ENCODE measurements around the gene CCDC187. TPM values are rescaled to one million over a fixed set of nuclear protein-coding genes. Genes with fewer than 3 reads are reported as not detected.
"Not testable (repeated sequence)": the region's sequence is repeated elsewhere in the genome, so short reads cannot be mapped to it uniquely, and the experiment has no call there.

Gene CCDC187
- total RNA-seq, 1 experiment from 2014 or later, result not detected

DNA sequence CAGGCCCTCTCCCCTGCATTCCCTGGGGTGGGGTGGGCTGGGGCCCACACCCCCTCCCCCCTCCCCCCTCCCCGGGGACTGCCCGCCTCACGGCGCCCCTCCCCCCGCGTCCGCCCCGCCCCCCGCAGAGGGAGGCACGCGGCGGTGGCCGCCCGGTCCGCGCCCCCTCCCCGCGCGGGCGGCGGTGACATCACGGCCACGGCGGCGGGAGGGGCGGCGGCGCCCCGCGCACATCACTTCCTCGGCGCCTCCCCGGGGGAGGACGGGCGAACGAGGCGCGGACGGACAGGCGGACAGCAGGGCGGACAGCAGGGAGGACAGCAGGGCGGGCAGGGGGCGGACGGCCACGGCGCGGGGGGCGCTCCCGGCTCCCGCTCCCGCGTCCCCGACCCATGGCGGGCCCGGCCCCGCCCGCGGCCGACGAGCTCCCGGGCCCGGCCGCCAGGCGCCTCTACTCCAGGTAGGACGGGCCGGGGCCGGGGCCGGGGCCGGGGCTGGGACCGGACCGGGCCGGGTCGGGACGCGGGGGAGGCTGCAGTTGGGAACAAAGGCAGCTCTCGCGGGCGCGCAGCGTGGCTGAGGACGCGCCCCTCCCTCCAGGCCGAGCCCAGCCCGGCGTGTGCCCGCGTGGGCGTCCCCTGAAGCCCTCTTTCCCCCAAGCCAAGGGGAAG lies 23.5 kb upstream of the CCDC187 start, which contains the start of gene GPSM1:
Gene GPSM1, plus strand, starts transcription at position 236 of the 671 bp plus-strand sequence. Its CDS starts 157 bp downstream, at position 393.
- no peak for DNase-seq (ENCODE audit: low read depth)

GRCh38 chr9:136326761-136327303 lies 22.9 kb upstream of the CCDC187 start:
- DNase-seq (ENCODE audit: low read depth), result no peak

DNA sequence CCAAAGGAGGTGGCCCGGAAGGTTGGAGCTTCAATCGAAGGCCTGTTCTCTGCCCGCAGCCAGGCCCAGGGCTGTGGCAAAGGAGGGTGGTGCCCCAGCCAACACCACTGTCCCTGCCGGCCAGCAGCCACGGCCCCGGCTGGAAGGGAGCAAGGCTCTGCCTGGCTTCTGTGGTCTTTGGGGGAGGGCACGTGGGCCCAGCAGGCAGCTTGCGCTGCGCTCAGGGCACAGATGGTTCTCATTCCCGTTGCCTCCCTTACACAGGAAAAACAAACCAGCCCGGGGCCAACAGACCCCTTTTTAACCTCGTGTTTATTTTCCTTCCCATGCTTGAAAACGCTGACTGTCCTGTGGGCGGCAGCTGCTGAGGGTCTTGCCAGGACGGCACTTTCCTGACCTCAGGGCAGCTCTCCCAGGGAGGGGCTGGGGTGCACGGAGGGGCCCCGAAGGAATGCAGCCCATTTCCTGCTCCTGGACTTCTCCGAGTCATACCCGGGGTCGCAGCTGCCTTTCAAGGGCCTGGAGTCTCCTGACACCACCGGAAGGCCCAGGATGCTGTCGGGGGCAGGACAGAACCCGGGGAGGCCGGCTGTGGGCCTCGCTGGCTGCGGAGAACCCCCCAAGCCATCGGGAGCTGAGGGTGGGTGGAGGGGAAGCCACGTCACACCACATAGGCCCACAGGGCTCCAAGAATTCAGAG lies 22.3 kb upstream of the CCDC187 start:
- no peak for DNase-seq (ENCODE audit: low read depth)

GRCh38 chr9:136325358-136325757 lies 21.5 kb upstream of the CCDC187 start:
- DNase-seq (ENCODE audit: low read depth), result no peak

GRCh38 chr9:136324501-136325300 lies 20.8 kb upstream of the CCDC187 start:
- DNase-seq (ENCODE audit: low read depth), result no peak

- no peak for DNase-seq (ENCODE audit: low read depth)
These were observed 19.5 kb upstream of the CCDC187 start for GRCh38 chr9:136323371-136323789.

DNA sequence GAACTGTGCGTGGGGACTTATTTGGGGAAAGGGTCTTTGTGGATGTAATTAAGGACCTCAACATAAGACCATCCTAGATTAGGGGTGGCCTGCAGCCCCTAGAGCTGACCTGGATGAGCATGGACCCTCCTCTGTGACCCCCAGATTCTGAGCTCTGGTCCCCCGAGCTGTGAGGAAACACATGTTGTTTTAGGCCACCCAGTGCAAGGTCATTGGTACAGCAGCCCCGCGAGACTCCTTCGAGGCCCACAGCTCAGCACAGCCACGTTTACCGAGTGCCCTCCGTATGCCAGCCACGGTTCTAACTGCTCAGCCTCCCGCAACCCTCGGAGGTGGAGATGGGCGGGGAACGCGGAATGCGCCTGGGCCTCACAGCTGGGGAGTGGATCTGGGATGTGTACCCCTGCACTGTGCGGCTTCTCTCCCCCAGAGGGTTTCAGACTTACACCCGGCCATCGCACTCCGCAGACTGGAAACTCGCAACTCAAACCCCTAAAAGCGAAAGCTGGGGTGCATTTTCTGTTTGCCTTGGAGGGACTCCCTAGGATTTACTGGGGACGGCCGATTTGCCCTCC lies 18.9 kb upstream of the CCDC187 start:
- DNase-seq (ENCODE audit: low read depth), result no peak

- no peak for DNase-seq (ENCODE audit: low read depth)
These were observed 17.7 kb upstream of the CCDC187 start for GRCh38 chr9:136321561-136321960.

DNA sequence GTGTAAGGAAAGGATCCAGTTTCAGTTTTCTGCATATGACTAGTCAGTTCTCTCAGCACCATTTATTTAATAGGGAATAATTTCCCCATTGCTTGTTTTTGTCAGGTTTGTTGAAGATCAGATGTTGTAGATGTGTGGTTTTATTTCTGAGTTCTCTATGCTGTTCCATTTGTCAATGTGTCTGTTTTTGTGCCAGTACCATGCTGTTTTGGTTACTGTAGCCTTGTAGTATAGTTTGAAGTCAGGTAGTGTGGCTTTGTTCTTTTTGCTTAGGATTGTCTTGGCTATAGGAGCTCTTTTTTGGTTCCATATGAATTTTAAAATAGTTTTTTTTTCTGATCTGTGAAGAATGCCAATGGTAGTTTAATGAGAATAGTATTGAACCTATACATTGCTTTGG lies 17.1 kb upstream of the CCDC187 start:
- not testable (repeated sequence) for DNase-seq (ENCODE audit: low read depth)

GRCh38 chr9:136319955-136320354 lies 16.1 kb upstream of the CCDC187 start:
- DNase-seq (ENCODE audit: low read depth), result not testable (repeated sequence)

DNA sequence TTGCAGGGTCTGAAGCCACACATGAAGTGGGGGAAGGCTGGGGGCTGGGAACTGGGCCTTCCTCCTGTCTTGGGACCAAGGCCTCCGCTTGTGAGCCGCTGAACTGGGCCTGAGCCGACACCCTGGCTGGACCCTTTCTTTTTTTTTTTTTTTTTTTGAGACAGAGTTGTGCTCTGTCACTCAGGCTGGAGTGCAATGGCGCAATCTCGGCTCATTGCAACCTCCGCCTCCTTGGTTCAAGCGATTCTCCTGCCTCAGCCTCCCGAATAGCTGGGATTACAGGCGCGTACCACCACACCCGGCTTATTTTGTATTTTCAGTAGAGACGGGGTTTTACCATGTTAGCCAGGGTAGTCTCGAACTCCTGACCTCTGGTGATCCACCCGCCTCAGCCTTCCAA lies 15.3 kb upstream of the CCDC187 start:
- not testable (repeated sequence) for DNase-seq (ENCODE audit: low read depth)

DNA sequence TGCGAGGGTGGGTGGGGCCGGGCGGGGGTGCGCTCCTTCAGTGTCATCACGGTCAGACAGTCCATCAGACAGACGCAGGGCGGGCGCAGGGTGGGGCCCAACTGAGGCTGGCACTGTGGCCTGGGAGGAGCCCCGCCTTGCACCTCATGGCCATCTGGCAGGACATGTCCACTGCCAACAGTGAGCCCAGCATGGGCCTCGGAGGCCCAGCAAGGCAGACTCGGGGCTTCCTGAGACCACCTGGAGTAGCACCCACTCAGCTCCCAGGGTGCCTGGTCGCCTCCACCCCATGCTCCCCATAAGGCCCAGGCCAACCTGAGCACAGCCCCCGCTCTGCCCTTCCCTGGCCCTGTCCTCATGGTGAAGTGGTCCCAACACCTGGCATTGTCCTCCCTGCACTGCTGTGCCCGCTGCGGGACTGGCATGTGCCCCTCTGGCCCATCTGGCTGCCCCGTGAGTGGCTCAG lies 14.9 kb upstream of the CCDC187 start:
- DNase-seq (ENCODE audit: low read depth), result no peak

DNA sequence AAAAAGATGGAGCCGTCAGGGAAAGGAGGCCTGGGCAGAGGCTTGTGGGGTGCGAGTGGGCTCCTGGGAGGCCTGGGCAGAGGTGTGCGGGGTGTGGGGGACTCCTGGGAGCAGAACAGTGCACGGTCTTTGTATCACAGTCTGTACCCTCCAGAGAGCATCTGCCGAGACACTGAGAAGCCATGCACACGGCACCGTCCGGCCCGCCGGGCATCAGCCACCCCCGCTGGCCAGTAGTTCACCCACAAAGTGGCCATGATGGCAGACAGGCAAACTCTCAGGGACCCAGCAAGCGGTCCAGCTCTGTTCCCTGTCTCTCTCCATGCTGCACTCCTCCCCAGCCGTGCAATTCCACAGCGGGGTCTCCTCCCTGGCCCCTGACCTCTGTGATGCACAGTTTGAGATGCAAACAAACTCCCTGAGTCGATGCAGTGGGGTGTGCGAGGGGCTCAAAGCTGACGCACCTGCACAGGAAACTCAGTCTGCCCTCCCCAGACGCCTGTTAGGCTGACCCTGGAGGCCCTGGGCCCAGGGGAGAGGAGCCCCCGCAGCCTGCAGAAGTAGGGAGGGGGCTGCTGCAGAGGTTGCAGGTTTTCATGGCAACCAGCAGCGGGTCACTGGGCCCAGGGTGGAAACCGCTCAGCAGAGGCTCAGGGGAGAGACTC lies 14.3 kb upstream of the CCDC187 start:
- no peak for DNase-seq (ENCODE audit: low read depth)

- DNase-seq (ENCODE audit: low read depth), result no peak
These were observed 13.8 kb upstream of the CCDC187 start for GRCh38 chr9:136317695-136318094.

DNA sequence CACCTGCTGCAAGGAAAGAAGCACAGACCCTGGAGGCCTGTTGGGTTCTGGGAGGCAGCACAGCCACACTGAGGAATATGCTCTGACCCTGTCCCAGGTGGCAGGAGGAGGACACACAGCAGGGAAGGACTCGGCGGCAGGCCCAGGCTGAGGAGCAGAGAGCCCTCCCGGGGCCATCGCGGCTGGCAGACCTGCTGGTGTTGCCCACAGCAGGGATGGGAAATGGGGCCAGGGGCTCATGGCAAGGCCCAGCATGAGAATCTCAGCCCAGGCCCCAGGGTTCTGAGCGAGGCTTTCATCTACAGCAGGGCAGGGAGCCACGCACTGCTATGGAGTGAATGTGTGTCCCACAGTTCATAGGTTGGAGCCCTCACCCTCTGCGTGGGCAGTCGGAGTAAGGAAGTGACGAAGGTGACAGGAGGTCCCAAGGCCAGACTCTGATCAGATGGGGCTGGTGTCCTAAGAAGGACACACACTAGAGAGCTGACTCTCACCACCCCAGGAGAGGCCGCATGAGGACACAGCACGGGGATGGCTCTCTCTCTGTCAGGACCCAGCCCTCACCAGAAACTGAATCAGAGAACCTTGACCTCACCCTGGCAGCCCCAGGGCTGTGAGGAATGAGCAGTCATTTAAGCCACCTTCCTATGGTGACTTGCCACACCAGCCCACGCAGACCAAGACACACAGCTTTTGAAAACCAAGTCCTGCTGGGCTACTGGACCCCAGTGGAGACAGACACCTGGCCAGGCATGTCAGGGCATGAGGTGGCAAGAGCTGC lies 13.2 kb upstream of the CCDC187 start:
- no peak for DNase-seq (ENCODE audit: low read depth)

DNA sequence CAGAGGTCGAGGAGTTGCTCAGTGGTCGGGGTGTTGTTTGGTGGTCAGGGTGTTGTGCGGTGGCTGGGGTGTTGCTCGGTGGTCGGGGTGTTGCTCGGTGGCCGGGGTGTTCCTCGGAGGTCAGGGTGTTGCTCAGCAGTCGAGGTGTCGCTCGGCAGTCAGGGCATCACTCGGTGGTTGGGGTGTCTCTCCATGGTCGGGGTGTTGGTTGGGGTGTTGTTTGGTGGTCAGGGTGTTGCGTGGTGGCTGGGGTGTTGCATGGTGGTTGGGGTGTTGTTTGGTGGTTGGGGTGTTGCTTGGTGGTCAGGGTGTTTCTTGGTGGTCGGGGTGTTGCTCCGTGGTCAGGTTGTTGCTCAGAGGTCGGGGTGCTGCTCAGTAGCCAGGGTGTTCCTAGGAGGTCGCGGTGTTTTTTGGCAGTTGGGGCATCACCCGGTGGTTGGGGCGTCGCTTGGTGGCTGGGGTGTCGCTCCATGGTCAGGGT lies 12.4 kb upstream of the CCDC187 start:
- no peak for DNase-seq (ENCODE audit: low read depth)

- no peak for DNase-seq (ENCODE audit: low read depth)
These were observed 11.1 kb upstream of the CCDC187 start for GRCh38 chr9:136314944-136315343.

GRCh38 chr9:136314056-136314416 lies 10.1 kb upstream of the CCDC187 start:
- no peak for DNase-seq (ENCODE audit: low read depth)

- no peak for DNase-seq (ENCODE audit: low read depth)
These were observed 9.5 kb upstream of the CCDC187 start for GRCh38 chr9:136313111-136314055.

Data from LHCN-M2 (cell line).